NCI-H128 (cell line): ENCODE measurements around the gene ADCY3.
"Not testable (repeated sequence)": the region's sequence is repeated elsewhere in the genome, so short reads cannot be mapped to it uniquely, and the experiment has no call there.

Experiments used
- DNase-seq: peaks from one replicate; lab custom pipeline; 2025; ENCODE audit not compliant: unreplicated experiment; lab: John Stamatoyannopoulos, UW

Gene ADCY3

DNA sequence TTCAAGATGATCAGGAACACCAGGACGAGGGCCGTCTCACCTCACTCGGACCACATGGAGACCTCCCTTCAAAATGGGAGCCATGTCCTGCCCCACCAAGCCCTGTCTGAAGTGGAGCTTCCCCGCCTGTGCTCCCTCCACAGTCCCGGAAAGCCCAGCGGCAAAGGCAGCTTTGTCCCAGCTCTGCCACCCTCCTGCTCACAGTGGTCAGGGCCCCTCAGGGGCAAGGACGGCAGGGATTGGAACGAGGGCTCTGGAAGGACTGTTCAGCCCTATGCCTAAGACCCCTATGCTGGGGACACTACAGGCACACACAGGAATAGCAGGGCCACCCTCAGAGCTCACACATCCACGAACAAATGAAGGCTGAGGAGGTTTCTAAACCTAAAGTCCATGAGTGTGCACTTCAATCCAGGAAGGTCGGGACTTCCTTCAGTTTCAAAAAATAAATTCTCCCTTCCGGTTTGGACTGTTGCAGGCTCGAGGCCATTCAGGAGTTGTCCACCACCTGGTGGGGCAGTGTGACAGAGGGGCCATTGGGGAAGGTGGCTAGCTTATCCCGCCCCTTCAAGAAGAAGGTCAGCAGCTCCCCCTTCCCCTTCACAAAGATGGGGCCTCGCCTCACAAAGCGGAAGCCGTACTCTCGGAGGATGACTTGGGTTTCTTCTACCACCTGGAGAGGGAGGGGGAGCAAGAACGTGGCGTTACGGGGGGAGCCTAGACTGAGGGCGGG lies 100.4 kb downstream of the ADCY3 start:
- DNase-seq, result no peak

GRCh38 chr2:24818721-24819167 lies 101.3 kb downstream of the ADCY3 start:
- no peak for DNase-seq

GRCh38 chr2:24816884-24817283 lies 103.2 kb downstream of the ADCY3 start:
- DNase-seq, result no peak

GRCh38 chr2:24816404-24816803 lies 103.6 kb downstream of the ADCY3 start:
- no peak for DNase-seq

DNA sequence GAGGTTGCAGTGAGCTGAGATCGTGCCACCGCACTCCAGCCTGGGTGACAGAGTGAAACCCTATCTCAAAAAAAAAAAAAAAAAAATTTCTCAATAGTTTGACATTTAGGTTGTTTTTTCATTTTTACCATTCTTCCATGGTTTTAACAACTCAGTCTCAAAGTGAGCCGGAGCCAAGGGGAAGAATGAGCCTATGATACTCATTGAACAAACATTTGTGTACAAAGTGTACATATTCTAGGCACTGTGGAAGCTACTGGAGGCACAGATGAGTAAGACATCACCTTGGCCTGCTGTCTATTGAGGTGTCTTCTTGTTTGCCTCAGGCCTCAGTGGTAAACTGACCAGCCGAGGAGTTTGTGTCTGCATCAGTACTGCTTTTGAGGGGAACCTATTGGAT lies 104.9 kb downstream of the ADCY3 start:
- no peak for DNase-seq

- DNase-seq, result no peak
Observed at GRCh38 chr2:24814516-24814915, 105.5 kb downstream of the ADCY3 start.

DNA sequence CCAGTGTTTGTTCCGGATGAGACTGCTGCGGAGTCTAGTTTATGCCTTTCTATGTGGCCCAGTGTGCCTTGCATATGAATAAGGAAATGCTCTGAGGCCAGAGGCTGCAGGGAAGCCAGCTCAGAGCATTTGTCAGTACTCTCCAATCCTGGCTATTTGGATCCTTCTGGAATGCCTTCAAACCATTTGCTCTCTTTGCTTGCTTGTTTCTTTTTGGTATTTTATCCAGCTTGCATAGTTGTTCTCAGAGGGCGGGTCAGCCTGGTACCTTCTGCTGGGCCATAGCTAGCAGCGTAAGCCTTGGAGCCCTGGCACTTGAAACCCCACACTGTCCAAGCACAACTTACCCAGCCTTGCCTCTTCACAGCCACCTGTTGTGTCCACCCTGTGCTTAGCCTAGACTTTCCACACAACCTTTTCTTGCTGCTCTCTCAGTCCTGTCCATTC lies 106.3 kb downstream of the ADCY3 start:
- no peak for DNase-seq

GRCh38 chr2:24809316-24810007 lies 110.6 kb downstream of the ADCY3 start:
- DNase-seq, result no peak

- no peak for DNase-seq
Observed at GRCh38 chr2:24806661-24807036, 113.4 kb downstream of the ADCY3 start.

DNA sequence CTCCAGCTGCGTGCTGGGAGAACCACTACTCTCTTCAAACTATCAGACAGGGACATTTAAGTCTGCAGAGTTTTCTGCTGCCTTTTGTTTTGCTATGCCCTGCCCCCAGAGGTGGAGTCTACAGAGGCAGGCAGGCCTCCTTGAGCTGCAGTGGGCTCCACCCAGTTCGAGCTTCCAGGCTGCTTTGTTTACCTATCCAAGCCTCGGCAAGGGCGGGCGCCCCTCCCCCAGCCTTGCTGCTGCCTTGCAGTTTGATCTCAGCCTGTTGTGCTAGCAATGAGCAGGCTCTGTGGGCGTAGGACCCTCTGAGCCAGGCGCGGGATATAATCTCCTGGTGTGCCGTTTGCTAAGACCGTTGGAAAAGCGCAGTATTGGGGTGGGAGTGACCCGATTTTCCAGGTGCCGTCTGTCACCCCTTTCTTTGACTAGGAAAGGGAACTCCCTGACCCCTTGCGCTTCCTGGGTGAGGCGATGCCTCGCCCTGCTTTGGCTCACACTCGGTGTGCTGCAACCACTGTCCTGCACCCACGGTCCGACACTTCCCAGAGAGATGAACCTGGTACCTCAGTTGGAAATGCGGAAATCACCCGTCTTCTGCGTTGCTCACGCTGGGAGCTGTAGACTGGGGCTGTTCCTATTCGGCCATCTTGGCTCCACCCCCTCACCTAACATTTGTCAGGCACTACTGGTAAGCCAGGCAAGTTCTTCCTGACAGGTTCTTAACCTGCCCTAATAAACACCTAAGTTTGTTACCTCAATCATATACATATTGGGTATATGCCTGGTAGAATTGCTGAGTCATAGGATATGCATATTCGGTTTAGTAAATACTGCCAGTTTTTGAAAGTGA lies 114.0 kb downstream of the ADCY3 start:
- not testable (repeated sequence) for DNase-seq

DNA sequence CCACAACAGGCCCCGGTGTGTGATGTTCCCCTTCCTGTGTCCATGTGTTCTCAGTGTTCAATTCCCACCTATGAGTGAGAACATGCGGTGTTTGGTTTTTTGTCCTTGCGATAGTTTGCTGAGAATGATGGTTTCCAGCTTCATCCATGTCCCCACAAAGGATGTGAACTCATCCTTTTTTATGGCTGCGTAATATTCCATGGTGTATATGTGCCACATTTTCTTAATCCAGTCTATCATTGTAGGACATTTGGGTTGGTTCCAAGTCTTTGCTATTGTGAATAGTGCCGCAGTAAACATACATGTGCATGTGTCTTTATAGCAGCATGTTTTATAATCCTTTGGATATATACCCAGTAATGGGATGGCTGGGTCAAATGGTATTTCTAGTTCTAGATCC lies 119.5 kb downstream of the ADCY3 start:
- not testable (repeated sequence) for DNase-seq

- DNase-seq, result no peak
Observed at GRCh38 chr2:24797644-24798043, 122.4 kb downstream of the ADCY3 start.

DNA sequence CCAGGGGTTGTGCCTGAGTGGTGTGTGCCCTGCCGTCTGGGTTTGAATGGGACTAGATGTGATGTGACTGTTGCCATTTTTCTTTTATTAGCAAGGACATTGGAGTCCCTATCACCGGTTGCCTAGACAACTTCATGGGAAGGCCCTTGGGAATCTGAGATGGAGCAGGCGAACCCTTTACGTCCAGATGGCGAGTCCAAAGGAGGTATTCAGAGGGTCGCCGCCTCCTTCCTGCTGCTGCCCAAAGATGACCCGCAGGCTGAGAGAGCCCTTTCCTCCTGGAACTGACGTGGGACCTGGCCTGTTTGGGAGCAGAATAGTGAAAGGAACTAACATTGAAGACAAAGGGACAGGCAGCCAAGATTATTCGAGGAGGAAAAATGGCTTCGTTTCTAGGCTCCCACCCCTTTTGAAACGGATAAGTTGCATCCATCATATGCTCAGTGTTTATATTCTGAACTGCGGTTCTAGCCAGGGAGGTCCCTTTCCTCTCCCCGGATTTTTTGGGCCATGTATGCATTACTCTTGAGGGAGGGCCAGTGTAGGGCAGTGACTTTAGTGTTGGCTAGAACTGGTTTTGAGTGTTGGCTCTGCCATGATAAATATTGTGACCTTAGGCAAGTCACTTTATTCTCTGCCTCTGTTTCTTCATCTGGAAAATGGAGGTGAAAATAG lies 126.1 kb downstream of the ADCY3 start:
- peak; percentile 27 for DNase-seq

- peak; percentile 94 for DNase-seq
Observed at GRCh38 chr2:24792874-24793760, 126.9 kb downstream of the ADCY3 start, which contains the start of the genes CENPO and PTRHD1. CENPO (plus strand) TSS chr2:24793425; CDS start chr2:24793920, 495 bp downstream. PTRHD1 (minus strand) TSS chr2:24793391; CDS start chr2:24793377, 14 bp downstream.

DNA sequence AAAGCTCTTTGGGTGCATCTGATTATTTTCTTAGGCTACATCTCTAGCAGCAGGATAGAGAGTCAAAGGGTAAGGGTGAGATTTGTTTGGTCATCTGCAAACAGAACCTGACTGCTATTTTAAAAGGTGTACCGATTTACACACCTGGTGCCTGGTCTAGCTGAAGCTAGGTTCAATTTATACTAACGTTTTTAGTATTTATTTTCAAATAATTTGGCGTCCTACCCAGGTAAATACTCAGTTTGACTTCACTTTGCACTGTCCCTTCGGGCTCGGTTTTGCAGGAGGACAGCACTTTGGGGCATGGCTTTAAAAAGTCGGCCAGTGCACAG lies 127.5 kb downstream of the ADCY3 start:
- no peak for DNase-seq

- DNase-seq, result no peak
Observed at GRCh38 chr2:24791452-24791851, 128.6 kb downstream of the ADCY3 start.

GRCh38 chr2:24788816-24789215 lies 131.2 kb downstream of the ADCY3 start:
- DNase-seq, result no peak

- DNase-seq, result no peak
Observed at GRCh38 chr2:24787532-24787931, 132.5 kb downstream of the ADCY3 start.

- peak; percentile 83 for DNase-seq
Observed at GRCh38 chr2:24785671-24786321, 134.2 kb downstream of the ADCY3 start.
